ENCODE data around the gene VEGFC.

DNA sequence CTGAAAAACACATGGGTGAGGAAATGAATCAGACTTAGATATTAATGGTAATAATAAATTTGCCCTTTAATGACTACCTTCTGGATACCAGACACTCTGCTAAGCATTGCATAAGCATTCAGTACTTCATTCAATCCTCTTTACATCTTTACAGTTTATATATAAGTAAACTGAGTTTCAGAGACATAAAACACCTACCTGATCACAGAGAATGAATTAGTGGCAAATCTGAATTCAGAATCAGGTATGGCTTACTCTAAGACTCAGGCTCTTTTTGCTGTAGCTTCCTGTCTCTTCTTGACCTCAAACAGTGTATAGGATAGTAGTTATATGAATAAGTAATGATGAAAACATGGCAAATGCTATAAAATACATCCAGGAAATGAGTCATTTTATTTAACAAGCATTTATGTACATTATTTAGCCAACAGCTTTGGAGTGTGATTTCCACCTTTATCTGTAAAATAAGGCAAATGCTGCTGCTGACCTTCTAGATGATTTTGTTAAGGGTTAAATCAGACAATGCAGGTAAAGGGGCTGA, 83.9 kb downstream of the VEGFC start:
- TF ChIP-seq, protein P1, sequence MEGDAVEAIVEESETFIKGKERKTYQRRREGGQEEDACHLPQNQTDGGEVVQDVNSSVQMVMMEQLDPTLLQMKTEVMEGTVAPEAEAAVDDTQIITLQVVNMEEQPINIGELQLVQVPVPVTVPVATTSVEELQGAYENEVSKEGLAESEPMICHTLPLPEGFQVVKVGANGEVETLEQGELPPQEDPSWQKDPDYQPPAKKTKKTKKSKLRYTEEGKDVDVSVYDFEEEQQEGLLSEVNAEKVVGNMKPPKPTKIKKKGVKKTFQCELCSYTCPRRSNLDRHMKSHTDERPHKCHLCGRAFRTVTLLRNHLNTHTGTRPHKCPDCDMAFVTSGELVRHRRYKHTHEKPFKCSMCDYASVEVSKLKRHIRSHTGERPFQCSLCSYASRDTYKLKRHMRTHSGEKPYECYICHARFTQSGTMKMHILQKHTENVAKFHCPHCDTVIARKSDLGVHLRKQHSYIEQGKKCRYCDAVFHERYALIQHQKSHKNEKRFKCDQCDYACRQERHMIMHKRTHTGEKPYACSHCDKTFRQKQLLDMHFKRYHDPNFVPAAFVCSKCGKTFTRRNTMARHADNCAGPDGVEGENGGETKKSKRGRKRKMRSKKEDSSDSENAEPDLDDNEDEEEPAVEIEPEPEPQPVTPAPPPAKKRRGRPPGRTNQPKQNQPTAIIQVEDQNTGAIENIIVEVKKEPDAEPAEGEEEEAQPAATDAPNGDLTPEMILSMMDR (optimal IDR thresholded peaks at IDR 0.05 in 1 of 3, IDR thresholded peaks at IDR 0.05 in 1 of 3, conservative IDR thresholded peaks at IDR 0.05 in 1 of 3; ENCODE audit: extremely low read depth in 1 of 3, insufficient read depth in 2 of 3, low read length in 3 of 3) = no peak
- TF ChIP-seq EZH2 (IDR thresholded peaks at IDR 0.05; ENCODE audit: low read length) = no peak

All from keratinocyte (primary cell).